DMS53 (cell line): Measurements from ENCODE around the gene BACE2.

Source experiments
- DNase-seq: peaks from one replicate; lab custom pipeline; 2025; lab: John Stamatoyannopoulos, UW

Gene BACE2

GRCh38 chr21:41148798-41149197 is 19.2 kb upstream of the BACE2 start:
- DNase-seq, result no peak

DNA sequence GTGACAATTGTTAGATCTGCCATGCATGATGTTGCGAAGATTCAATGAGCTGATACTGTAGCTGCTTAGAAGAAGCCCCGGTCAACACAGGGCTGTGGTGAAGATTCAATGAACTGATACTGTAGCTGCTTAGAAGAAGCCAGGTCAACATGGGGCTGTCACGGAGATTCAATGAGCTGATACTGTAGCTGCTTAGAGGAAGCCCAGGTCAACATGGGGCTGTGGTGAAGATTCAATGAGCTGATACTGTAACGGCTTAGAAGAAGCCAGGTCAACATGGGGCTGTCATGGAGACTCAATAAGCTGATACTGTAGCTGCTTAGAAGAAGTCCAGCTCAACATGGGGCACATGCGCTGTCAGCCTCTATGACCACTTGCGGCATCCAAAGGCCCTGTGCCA is 18.8 kb upstream of the BACE2 start:
- no peak for DNase-seq

DNA sequence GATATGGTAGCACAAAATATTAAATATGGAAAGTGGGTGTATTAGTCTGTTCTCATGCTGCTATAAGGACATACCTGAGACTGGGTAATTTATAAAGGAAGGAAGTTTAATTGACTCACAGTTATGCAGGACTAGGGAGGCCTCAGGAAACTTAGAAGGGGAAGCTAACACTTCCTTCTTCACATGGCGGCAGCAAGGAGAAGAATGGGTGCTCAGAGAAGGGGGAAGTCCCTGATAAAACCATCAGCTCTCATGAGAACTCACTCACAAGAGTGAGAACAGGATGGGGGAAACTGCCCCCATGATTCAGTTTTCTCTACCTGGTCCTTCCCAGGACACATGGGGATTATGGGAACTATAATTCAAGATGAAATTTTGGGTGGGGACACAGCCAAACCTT is 15.8 kb upstream of the BACE2 start:
- DNase-seq, result no peak

DNA sequence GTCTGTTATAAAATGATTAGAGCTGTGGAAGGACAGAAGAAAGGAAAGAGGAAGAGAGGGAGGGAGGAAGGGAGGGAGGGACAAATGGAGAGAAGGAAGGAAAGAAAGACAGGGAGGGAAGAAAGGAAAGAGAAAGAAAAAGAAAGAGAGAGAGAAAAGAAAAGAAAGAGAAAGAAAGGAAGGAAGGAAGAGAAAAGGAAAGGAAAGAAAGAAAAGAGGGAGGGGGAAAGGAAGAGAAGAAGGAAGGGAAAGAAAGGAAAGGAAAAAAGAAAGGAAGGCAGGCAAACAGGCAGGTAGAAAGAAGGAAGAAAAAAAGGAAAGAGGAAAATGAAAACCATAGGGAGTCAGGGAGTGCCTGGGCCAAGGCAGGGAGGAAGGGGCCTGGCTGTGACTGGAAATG is 14.5 kb upstream of the BACE2 start:
- DNase-seq, result no peak

DNA sequence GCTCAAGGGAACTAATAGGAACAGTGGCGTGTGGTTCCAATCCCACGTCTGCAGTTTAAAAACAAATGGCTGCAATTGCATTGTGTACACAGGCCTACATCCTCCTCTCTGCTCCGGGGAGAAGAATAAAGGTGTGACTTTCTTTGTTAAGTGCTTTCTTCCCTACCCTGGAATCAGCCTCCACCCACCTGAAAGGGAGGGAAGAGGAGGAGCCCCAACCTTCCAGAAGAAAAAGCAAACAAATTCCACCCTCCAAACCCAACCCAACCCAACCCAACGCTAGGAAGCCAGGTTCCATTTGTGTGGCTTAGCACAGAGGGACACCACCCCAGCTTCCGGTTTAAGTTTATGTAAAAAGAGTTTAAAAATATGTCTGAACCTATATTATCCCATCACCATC is 11.8 kb upstream of the BACE2 start:
- DNase-seq, result no peak

DNA sequence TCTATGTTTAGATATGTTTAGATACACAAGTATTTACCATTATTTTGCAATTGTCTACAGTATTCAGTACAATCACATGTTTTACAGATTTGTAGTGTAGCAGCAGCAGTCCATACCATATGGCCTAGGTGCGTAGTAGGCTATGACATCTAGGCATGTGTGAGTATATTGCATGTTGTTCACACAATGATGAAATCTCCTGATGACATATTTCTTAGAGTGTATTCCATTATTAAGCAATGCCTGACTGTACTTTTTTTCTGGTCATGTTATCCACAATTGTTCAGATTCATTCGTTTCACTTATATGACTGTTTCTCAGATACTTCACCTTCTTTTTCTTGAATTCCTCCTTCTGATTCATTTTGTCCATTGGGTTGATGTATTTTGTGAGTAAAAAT is 9.9 kb upstream of the BACE2 start:
- no peak for DNase-seq

DNA sequence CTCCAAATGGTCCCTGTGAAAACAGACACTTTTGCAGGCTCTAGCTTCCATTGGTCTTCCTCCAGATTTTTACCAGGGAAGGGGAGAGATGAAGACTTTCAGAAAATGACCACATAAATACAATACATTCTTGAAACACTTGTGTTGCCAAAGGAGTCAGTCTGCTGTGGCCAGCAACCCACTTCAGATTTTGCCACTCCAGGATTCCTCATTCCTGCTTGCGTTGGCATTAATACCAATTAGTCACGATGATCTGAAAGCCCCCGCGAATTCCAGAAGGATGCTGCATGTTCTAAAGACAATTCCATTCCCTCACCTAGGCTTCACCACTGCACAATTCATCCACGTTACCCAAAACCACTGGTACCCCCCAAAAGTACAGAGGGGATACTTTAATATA is 7.9 kb upstream of the BACE2 start:
- DNase-seq, result no peak

DNA sequence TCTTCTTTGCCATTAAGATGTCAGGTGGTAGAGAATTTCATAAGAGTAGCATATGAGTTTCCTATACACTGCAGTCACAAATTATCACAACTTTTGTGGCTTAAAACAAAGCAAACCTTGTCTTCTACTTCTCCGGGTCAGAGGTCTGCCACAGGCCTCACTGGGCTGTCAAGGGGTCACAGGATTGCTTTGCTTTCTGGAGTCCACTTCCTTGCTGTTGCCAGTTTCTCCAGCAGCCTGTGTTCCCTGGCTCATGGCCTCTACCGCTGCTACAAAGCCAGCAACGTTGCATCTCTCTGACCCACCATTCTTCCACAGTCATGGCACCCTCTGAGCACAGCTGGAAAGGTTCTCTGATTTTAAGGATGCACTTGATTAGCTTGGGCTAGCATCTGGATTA is 6.5 kb upstream of the BACE2 start:
- no peak for DNase-seq

GRCh38 chr21:41162096-41162495 is 5.9 kb upstream of the BACE2 start:
- DNase-seq, result no peak

DNA sequence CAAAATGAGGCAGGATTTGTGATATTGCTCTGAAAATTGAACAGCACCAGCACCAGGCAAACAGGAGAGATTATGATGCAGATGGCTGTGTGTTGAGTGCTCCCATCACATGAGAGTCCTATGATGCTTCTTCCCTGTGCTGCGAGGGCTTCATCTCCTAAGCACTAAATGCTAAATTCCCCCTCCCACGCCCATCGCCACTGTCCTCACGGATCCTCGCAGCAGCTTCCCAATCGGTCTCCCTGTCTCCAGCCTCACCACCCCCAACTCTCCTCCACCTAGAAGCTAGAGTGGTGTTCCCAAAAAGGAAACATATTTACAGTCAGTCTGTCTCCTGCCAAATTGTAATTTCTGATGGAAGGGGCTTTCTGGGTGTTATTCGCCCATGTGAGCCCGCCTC is 4.9 kb upstream of the BACE2 start:
- DNase-seq, result no peak

DNA sequence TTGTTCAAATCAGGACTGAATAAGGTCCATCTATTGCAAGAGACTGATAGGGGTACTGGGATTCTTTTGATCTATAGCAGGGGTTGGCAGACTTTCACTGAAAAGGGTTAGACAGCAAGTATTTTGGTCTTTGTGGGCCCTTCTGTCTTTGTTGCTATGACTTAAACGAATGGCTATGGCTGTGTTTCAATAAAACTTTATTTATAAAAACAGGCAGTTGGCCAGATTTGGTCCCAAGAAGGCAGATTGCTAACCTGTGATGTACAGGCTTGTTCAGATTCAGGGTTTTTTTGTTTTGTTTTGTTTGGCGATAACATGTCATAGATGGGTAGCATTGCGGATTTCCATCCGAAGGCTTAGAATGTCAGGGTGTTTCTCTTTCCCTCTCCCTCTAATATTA is 3.9 kb upstream of the BACE2 start:
- DNase-seq, result no peak

- DNase-seq, result peak; percentile 67
These were observed 2.8 kb upstream of the BACE2 start for GRCh38 chr21:41164981-41165655.

- no peak for DNase-seq
These were observed 1.1 kb upstream of the BACE2 start for GRCh38 chr21:41166884-41167283.

DNA sequence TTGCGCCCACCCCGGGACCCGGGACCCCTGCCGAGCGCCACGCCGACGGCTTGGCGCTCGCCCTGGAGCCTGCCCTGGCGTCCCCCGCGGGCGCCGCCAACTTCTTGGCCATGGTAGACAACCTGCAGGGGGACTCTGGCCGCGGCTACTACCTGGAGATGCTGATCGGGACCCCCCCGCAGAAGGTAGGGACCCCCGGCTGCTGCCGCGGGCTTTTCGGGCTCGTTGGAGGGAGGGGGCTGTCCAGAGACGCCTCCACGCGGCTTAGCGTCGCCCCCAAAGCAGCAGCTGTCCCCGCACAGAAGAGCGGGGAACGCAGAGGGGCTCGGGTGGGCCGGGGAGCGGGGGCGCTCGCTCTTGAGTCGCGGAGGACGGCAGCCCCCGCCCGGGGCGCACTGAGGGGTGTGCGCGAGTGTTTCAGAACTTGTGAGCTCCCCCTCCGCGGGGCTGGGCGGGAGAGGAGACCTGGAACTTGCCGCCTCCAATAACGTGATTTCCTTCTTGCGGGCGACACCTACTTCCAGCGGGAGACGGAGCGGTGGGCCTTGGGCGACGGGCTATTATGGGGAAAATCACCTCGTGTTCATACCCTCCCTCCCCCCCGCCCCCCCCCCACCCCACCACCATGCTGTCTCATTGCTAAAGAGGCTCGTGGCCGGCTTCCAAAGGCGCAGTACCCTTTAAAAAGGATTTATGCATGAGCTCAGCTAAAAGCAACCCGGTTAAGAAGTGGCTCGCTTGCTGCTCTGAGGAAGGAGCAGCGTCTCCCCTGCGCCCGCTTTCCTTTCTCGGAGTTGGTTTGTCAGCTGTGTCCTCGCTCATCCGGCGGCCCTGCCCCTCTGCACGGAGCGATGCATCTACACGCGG is 664 bp downstream of the BACE2 start:
- peak; percentile 63 for DNase-seq

DNA sequence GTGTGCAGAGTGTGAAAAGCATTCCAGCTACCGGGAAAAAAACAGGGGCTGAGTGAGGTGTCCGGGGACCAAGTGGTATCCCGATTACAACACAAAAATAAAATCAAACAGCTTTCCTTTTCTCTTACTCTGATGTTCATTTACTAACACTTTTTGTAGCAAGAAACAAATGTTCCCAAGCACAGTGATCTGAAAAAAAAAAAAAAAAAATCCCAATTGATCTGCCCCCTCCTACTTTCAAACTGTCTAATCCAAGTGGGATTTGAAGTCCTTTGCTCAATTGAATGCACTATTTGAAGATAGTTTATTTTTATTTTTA is 1.3 kb downstream of the BACE2 start:
- no peak for DNase-seq

DNA sequence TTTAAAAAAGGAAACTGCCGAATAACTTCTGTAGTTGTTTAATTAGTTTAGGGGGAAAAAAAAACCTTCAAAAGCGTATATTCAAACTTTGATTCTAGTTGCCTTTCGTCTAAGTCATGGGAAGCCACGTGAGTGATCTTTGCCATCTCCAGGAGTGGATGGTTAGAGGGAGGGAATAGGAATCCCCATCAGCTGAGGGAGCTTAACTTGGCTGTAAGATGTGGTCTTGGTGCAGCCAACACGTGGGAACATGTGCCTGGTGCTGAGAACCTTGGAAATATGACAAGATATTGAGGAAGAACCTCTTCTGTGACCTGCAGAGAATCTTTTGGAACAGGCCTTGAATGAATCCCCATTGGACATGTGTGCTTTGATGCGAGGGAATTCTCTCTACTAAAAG is 1.7 kb downstream of the BACE2 start:
- DNase-seq, result peak; percentile 11

DNA sequence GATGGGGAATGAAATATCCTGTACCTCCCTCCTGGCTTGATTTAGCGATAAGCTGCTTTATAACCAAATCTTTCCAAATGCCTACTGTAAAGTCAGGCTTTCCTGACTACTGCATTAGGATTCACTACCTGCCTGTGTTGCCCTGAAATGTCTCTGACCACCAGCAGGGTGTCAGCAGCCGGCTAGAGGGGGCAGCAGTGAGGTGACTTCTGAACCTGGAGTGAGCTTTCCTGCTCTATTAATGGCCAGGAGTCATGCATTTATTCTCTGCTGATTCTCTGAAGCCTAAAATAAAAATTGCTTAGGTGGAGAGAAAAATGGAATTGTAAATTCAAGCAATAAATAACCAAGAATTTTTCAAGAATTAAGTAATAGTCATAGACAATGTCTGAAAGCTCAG is 2.5 kb downstream of the BACE2 start:
- DNase-seq, result peak; percentile 70

- no peak for DNase-seq
These were observed 3.1 kb downstream of the BACE2 start for GRCh38 chr21:41170859-41171609.

DNA sequence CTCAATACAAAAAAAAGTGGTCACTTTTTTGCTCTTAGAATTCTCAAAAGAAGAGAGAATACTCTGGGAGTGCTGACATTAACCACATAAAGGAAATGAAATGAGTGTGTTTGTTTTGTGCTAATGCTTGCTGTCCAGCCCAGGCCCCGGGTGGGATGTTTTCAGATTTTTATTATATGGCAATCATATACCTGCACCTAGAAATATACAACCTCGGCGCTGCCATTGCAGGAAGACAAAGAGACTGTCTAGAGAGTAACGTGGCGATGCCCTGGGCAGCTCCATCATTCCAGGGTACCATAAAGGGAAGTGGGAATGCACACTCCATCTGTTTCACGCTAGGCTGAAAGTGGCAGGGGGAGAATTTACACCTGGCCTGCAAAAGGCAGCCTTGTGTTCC is 7.1 kb downstream of the BACE2 start:
- no peak for DNase-seq

DNA sequence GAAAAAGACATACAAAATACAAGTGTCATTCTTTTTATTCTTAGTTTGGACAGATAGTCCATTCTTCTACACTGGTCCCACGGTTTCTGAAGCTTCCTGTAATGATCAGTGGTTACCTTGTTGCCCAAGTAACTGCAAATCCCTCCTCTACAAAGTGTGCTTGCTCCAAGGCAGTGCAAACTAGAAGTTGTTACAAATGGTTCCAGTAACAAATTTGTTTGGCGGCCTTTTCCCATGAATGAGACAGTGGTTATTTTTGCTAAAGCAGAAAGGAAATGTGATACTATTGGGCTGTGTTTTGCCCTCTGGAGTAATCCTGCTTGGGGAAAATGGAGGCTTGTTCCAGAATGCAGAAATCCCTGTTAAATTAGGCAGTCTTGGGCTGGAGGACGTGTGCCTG is 8.9 kb downstream of the BACE2 start:
- no peak for DNase-seq

GRCh38 chr21:41180752-41181151 is 12.8 kb downstream of the BACE2 start:
- DNase-seq, result no peak

GRCh38 chr21:41182547-41182946 is 14.6 kb downstream of the BACE2 start:
- DNase-seq, result no peak

GRCh38 chr21:41183575-41183974 is 15.6 kb downstream of the BACE2 start:
- DNase-seq, result no peak
